DOHH2 (cell line): ENCODE results near the gene LRRC32.
A peak's percentile ranks its signal among the peaks of the same experiment; 100 is the strongest.

Experiments used
- H3F3A ChIP-seq: fragments of 200-600 bp; sonication (generic), shearing (Covaris generic); 2 replicates; pipeline ENCODE4 v1.6.0; 2016; ENCODE audit warnings: antibody characterized with exemption, mild to moderate bottlenecking; ENCODE audit not compliant: control insufficient read depth, insufficient read depth
- H3K27ac ChIP-seq: fragments of 200-600 bp; sonication (generic); 2 replicates; pipeline ENCODE4 v1.5.1; 2014; ENCODE audit warnings: low read depth, mild to moderate bottlenecking, low read length, moderate library complexity
- H3K27me3 ChIP-seq: fragments of 200-600 bp; sonication (generic); 2 replicates; pipeline ENCODE4 v1.6.1; 2014; ENCODE audit warnings: mild to moderate bottlenecking, low read length, mixed read lengths; ENCODE audit not compliant: control insufficient read depth
- H3K36me3 ChIP-seq: fragments of 200-600 bp; sonication (generic); 2 replicates; pipeline ENCODE4 v1.6.1; 2014; ENCODE audit warnings: mild to moderate bottlenecking, low read length, moderate library complexity, mixed read lengths; ENCODE audit not compliant: control insufficient read depth
- H3K4me1 ChIP-seq: fragments of 200-600 bp; sonication (generic); 2 replicates; pipeline ENCODE4 v1.6.1; 2014; ENCODE audit warnings: mild to moderate bottlenecking, low read length, mixed read lengths; ENCODE audit not compliant: control insufficient read depth
- H3K4me2 ChIP-seq: fragments of 200-600 bp; sonication (generic); 2 replicates; pipeline ENCODE4 v1.6.0; 2014; ENCODE audit warnings: mild to moderate bottlenecking, low read length, moderate library complexity
- H3K4me3 ChIP-seq: fragments of 200-600 bp; sonication (generic); 2 replicates; pipeline ENCODE4 v1.5.1; 2014; ENCODE audit warnings: mild to moderate bottlenecking, low read length, mixed read lengths
- H3K79me2 ChIP-seq: fragments of 200-600 bp; sonication (generic); 2 replicates; pipeline ENCODE4 v1.6.1; 2014; ENCODE audit warnings: mild to moderate bottlenecking, low read length, mixed read lengths; ENCODE audit not compliant: control insufficient read depth
- H3K9me2 ChIP-seq: fragments of 200-600 bp; sonication (generic); replicated peaks from 2 replicates; pipeline ENCODE4 v1.6.1; 2014; ENCODE audit warnings: mild to moderate bottlenecking, low read length, mixed read lengths; ENCODE audit not compliant: control insufficient read depth
- H3K9me3 ChIP-seq: fragments of 200-600 bp; sonication (generic); 2 replicates; pipeline ENCODE4 v1.6.1; 2014; ENCODE audit warnings: antibody characterized with exemption, low read length, mixed read lengths; ENCODE audit not compliant: control insufficient read depth, insufficient read depth
- H4K20me1 ChIP-seq: fragments of 200-600 bp; sonication (generic); 2 replicates; pipeline ENCODE4 v1.6.0; 2014; ENCODE audit warnings: low read depth, mild to moderate bottlenecking, antibody characterized with exemption, low read length, moderate library complexity; ENCODE audit not compliant: control insufficient read depth, insufficient read depth
- EZH2phosphoT487 ChIP-seq: fragments of 200-600 bp; sonication (generic); IDR thresholded peaks from 2 replicates; pipeline ENCODE4 v1.6.1; 2017; ENCODE audit warnings: borderline replicate concordance, mild to moderate bottlenecking, antibody characterized with exemption, low read length, moderate library complexity, mixed read lengths
- TF ChIP-seq, protein P1 (sequence below): fragments of 200-600 bp; sonication (generic); IDR thresholded peaks from one replicate; pipeline ENCODE4 v1.5.1; 2014; ENCODE audit warnings: antibody characterized with exemption, mild to moderate bottlenecking, low read depth, low read length; ENCODE audit not compliant: poor library complexity, severe bottlenecking

Gene LRRC32

DNA sequence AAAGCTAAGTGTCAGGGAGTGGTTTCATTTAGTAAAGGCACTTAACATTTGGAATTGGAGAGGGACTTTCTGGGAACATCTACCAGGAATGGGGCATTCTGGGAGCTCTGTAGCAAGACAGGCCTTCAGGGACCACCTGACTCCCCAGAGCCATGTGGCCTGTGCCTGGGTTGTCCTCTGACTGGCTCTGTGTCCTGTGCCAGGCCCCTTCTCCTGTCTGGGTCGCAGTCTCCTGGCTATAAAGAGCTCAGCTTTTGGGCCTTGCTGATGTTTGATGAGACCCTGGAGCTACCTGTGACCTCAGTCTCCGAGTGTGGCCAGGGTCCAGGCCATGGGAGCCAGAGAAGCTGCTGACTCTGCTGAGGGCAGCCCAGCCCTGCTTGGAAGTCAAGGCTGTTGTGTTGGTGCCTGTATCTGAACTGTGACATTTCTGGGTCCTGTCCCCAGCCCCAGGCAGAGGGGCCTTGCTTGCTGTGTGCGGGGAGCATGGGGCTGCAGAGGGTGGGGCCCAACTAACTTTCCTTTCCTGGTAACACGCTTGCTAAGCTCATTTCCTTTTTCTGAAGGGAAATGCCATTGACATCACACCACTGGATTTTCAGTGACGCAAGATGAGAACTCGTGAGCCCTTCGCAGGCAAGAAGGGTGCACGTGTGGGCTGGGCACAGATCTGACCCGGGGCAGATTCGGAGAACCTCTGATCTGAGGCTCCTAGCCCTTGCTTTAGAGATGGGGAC, 41.3 kb downstream of the LRRC32 start:
- Histone ChIP-seq H3K27ac (peak overlapping the region; percentile 52), H3K9me2 (no peaks in the 10 kb centered on the region), H3F3A (peaks cover 18% of the 10 kb centered on the region), H3K4me3 (peak overlapping the region; percentile 62), H3K4me1 (peaks cover 64% of the 10 kb centered on the region), H3K79me2 (no peaks in the 10 kb centered on the region), H3K36me3 (no peaks in the 10 kb centered on the region; the same call in 1 of the 2 replicates), H3K9me3 (no peaks in the 10 kb centered on the region), H3K27me3 (no peaks in the 10 kb centered on the region), H4K20me1 (no peaks in the 10 kb centered on the region), H3K4me2 (peak overlapping the region; percentile 62)
- no peak for TF ChIP-seq EZH2phosphoT487
- TF ChIP-seq, protein P1, sequence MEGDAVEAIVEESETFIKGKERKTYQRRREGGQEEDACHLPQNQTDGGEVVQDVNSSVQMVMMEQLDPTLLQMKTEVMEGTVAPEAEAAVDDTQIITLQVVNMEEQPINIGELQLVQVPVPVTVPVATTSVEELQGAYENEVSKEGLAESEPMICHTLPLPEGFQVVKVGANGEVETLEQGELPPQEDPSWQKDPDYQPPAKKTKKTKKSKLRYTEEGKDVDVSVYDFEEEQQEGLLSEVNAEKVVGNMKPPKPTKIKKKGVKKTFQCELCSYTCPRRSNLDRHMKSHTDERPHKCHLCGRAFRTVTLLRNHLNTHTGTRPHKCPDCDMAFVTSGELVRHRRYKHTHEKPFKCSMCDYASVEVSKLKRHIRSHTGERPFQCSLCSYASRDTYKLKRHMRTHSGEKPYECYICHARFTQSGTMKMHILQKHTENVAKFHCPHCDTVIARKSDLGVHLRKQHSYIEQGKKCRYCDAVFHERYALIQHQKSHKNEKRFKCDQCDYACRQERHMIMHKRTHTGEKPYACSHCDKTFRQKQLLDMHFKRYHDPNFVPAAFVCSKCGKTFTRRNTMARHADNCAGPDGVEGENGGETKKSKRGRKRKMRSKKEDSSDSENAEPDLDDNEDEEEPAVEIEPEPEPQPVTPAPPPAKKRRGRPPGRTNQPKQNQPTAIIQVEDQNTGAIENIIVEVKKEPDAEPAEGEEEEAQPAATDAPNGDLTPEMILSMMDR, result no peak

GRCh38 chr11:76628408-76628947, 42.1 kb downstream of the LRRC32 start:
- Histone ChIP-seq H3K27ac (peak overlapping the region; percentile 52; the same call in 1 of the 2 replicates), H3K4me2 (peak overlapping the region; percentile 62), H3K9me2 (no peaks in the 10 kb centered on the region), H3K4me3 (peak overlapping the region; percentile 62), H3K79me2 (no peaks in the 10 kb centered on the region), H4K20me1 (no peaks in the 10 kb centered on the region), H3K4me1 (peaks cover 64% of the 10 kb centered on the region), H3F3A (peaks cover 18% of the 10 kb centered on the region), H3K36me3 (no peaks in the 10 kb centered on the region; the same call in 1 of the 2 replicates), H3K9me3 (no peaks in the 10 kb centered on the region), H3K27me3 (no peaks in the 10 kb centered on the region)
- TF ChIP-seq, protein P1, result no peak
- TF ChIP-seq EZH2phosphoT487, result no peak

DNA sequence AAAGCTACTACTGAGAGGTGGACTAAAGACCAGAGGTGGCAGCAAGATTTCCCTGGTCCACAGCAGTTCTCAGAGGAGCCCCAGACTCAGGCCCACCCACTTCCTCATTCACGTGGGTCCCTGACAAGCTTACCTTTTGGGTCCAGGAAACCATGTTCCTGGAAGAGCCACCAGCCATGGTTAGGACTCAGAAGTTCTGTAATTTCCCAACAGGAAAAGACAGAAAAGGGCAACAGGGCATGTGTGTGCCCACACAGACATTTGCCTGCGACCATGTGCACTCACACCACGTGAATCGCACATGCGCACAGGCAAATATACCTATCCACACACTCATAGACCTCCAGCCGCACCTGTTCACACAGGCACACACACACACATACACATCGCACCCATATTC, 42.9 kb downstream of the LRRC32 start:
- peak overlapping the region; percentile 62 for H3K4me2 ChIP-seq

More for the DNA sequence above, 42.9 kb downstream of the LRRC32 start:
- Histone ChIP-seq H3K79me2 (no peaks in the 10 kb centered on the region), H3K9me3 (no peaks in the 10 kb centered on the region), H3K36me3 (no peaks in the 10 kb centered on the region; the same call in 1 of the 2 replicates), H3K4me1 (peaks cover 63% of the 10 kb centered on the region), H3K4me3 (peak overlapping the region; percentile 45), H3K27me3 (no peaks in the 10 kb centered on the region), H3K9me2 (no peaks in the 10 kb centered on the region), H3F3A (peaks cover 11% of the 10 kb centered on the region), H3K27ac (no peak overlapping the region), H4K20me1 (no peaks in the 10 kb centered on the region)
- TF ChIP-seq, protein P1, result no peak
- no peak for TF ChIP-seq EZH2phosphoT487
